RWPE2 (cell line): ENCODE results near the gene PGA4.
"Not testable (repeated sequence)": the region's sequence is repeated elsewhere in the genome, so short reads cannot be mapped to it uniquely, and the experiment has no call there.

Experiments
- ATAC-seq: fragments of 200-7000 bp; cut with Tn5 transposase; 3 replicates; pipeline ENCODE4 v1.9.1; 2021; ENCODE audit warnings: low read depth
- DNase-seq: peaks from one replicate; pipeline ENCODE4 v3.0.0-alpha.2; 2020; ENCODE audit warnings: low spot score
- H3K27ac ChIP-seq: fragments of 450-650 bp; 2 replicates; pipeline ENCODE4 v1.5.1; 2017; ENCODE audit warnings: mild to moderate bottlenecking; ENCODE audit not compliant: poor library complexity, severe bottlenecking
- H3K27me3 ChIP-seq: fragments of 250-450 bp; sonication (Bioruptor Pico); 2 replicates; pipeline ENCODE4 v1.5.1; 2021; ENCODE audit warnings: mild to moderate bottlenecking, moderate library complexity; ENCODE audit not compliant: insufficient read depth, poor library complexity, severe bottlenecking
- H3K36me3 ChIP-seq: fragments of 250-450 bp; sonication (Bioruptor Pico); 2 replicates; pipeline ENCODE4 v1.5.1; 2020; ENCODE audit warnings: low read depth, mild to moderate bottlenecking, moderate library complexity
- H3K4me1 ChIP-seq: fragments of 250-450 bp; sonication (Bioruptor Pico); 2 replicates; pipeline ENCODE4 v1.5.1; 2021; ENCODE audit warnings: mild to moderate bottlenecking, moderate library complexity; ENCODE audit not compliant: insufficient read depth, poor library complexity, severe bottlenecking
- H3K4me3 ChIP-seq: fragments of 250-450 bp; sonication (Bioruptor Pico); 2 replicates; pipeline ENCODE4 v1.5.1; 2021; ENCODE audit warnings: mild to moderate bottlenecking, moderate library complexity; ENCODE audit not compliant: severe bottlenecking
- H3K9me3 ChIP-seq: fragments of 250-450 bp; sonication (Bioruptor Pico); 2 replicates; pipeline ENCODE4 v1.5.1; 2021; ENCODE audit warnings: mild to moderate bottlenecking, moderate library complexity; ENCODE audit not compliant: severe bottlenecking
- CTCF ChIP-seq: fragments of 450-650 bp; IDR thresholded peaks from one replicate; pipeline ENCODE4 v1.5.1; 2017; ENCODE audit warnings: mild to moderate bottlenecking, moderate library complexity; ENCODE audit not compliant: poor library complexity, severe bottlenecking

The PGA4 gene

GRCh38 chr11:61222047-61222446 is at the start of gene PGA4:
Gene PGA4 (plus strand): TSS chr11:61222347. CDS start chr11:61222401, 54 bp downstream.
- not testable (repeated sequence) for H3K27me3 ChIP-seq, H3K36me3 ChIP-seq, ATAC-seq, H3K27ac ChIP-seq, H3K4me1 ChIP-seq, H3K4me3 ChIP-seq, H3K9me3 ChIP-seq, DNase-seq

- H3K9me3 ChIP-seq, result no peaks in the 10 kb centered on the region
- H3K4me1 ChIP-seq, result no peaks in the 10 kb centered on the region
- H3K4me3 ChIP-seq, result no peak overlapping the region
- H3K27ac ChIP-seq, result no peak overlapping the region
- DNase-seq (no peak), ATAC-seq (no peak)
- H3K27me3 ChIP-seq, result no peaks in the 10 kb centered on the region
- H3K36me3 ChIP-seq, result no peaks in the 10 kb centered on the region
- no peak for TF ChIP-seq CTCF
These were observed 49.8 kb upstream of the PGA4 start for GRCh38 chr11:61172356-61172755.

- Histone ChIP-seq H3K9me3 (no peaks in the 10 kb centered on the region), H3K4me1 (no peaks in the 10 kb centered on the region), H3K27ac (no peak overlapping the region), H3K27me3 (no peaks in the 10 kb centered on the region), H3K4me3 (no peak overlapping the region), H3K36me3 (no peaks in the 10 kb centered on the region)
- DNase-seq, result no peak
- ATAC-seq, result no peak
- TF ChIP-seq CTCF, result no peak
These were observed 49.3 kb upstream of the PGA4 start for GRCh38 chr11:61172888-61173287.

GRCh38 chr11:61173456-61173855 is 48.7 kb upstream of the PGA4 start:
- ATAC-seq (peak; percentile 58), DNase-seq (no peak)
- Histone ChIP-seq H3K4me1 (no peaks in the 10 kb centered on the region), H3K27ac (no peak overlapping the region), H3K9me3 (no peaks in the 10 kb centered on the region), H3K36me3 (no peaks in the 10 kb centered on the region), H3K4me3 (no peak overlapping the region), H3K27me3 (no peaks in the 10 kb centered on the region)
- peak; percentile 48 for TF ChIP-seq CTCF

- no peak for DNase-seq
- Histone ChIP-seq H3K4me3 (no peak overlapping the region), H3K9me3 (no peaks in the 10 kb centered on the region), H3K27ac (no peak overlapping the region), H3K27me3 (no peaks in the 10 kb centered on the region), H3K36me3 (no peaks in the 10 kb centered on the region), H3K4me1 (no peaks in the 10 kb centered on the region)
- no peak for TF ChIP-seq CTCF
- ATAC-seq, result no peak
These were observed 47.9 kb upstream of the PGA4 start for GRCh38 chr11:61174273-61174672.

GRCh38 chr11:61174949-61175348 is 47.2 kb upstream of the PGA4 start:
- no peaks in the 10 kb centered on the region for H3K36me3 ChIP-seq

More at GRCh38 chr11:61174949-61175348, 47.2 kb upstream of the PGA4 start:
- Histone ChIP-seq H3K27me3 (no peaks in the 10 kb centered on the region), H3K4me1 (no peaks in the 10 kb centered on the region), H3K4me3 (no peak overlapping the region), H3K27ac (no peak overlapping the region), H3K9me3 (no peaks in the 10 kb centered on the region)
- no peak for DNase-seq
- no peak for ATAC-seq
- TF ChIP-seq CTCF, result no peak
